ENCODE data around the gene BTG4.

DNA sequence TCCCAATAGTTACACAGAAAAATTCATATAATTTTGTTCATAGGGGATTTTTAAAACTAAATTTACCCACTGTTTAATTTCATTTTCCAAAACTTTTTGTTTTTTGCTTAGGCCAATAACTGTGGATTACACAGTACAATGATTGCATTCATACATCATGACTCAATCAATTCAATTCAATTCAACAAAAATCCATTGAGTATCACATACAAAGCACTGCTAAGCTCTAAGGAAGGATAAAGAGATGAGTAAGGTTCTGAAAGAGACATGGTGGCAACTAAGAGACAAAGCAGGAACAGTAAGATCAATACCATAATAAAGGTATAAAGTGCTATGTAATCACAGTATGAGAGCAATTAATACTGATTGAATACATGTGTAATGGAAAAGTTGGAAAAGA is 18.9 kb upstream of the BTG4 start:
- TF ChIP-seq NFIC (IDR thresholded peaks at IDR 0.05) (no peak), RAD21 (IDR thresholded peaks at IDR 0.05; ENCODE audit: low read depth) (no peak), ZBTB7A (IDR thresholded peaks at IDR 0.05; ENCODE audit: low read depth) (no peak), EP300 (IDR thresholded peaks at IDR 0.05; ENCODE audit: borderline replicate concordance) (no peak), CREB1 (IDR thresholded peaks at IDR 0.05; ENCODE audit: low read depth) (no peak), YY1 (IDR thresholded peaks at IDR 0.05; ENCODE audit: low read depth) (no peak), EGR1 (IDR thresholded peaks at IDR 0.05) (no peak), TAF1 (IDR thresholded peaks at IDR 0.05; ENCODE audit: low read depth) (no peak)
